GM20431 (cell line): ENCODE data around the gene TSPAN33.
"Not testable (repeated sequence)": the region's sequence is repeated elsewhere in the genome, so short reads cannot be mapped to it uniquely, and the experiment has no call there.

Experiments
- in situ Hi-C: fragments of 300-500 bp; cut with MseI, MboI; formaldehyde crosslinking; loops from one replicate; pipeline ENCODE4 v1.15.0; 2020; ENCODE audit warnings: low sequenced_read_pairs; ENCODE audit not compliant: unreplicated experiment

TSPAN33 gene

DNA sequence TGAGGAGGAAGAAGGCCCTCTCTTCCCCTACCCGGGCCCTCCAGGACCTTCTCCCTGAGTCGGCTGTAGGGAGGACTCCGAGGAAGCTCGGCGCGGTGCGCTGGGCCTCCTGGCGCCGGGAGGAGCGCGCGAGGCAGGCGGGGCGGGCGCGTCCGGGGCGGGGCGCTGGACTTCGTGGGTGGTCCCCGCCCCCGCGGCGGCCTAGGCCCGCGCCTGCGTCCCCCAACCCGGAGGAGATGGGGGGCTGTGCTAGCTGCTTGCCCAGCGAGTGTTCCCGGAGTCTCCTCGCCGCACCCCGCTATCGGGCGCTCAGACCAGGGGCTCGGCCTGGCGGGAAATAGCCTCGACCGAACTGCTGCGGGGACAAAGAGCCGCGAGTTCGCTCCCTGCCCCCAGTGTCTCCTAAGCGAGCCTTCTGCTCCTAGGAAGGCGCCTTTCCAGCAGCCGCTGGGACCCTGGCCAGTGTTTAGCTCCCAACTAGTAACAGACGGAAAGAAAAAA is 24.7 kb downstream of the TSPAN33 start:
- in situ Hi-C loops = no loop called here

DNA sequence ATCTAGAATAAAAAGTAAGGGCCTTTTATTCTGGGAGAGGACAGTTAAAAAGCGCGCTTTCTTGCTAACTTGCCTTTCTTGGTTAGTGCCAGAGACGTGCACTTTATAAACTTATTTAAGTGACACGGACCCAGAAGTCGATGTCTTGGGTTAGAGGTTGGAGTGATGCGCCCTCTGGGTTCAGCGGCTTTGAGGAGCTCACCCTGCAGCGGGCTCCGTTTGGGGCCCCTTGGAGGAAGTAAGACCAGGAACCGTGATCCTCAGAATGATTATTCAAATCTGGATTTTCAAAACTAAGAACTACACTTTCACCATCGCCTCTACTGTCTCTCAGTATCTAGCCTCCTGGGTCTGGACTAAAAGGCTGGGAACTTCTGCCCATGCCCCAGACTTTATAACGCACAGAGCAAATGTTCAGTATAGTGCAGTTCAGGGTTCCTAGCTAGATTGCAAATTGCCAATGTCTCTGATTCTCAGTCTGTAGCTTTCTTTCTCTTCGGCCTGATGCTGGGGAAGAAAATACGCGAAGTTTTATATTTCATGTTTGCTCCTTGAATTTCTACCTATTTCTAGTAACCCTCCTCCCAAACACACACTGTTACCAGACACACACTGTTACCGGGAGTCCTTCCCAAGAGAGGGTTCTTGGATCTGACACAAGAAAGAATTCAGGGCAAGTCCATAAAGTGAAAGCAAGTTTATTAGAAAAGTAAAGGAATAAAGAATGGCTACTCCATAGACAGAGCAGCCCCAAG is 25.4 kb downstream of the TSPAN33 start:
- in situ Hi-C loops = no loop called here

- in situ Hi-C loops = no loop called here
Measured at GRCh38 chr7:129170441-129171021, 26.0 kb downstream of the TSPAN33 start.

DNA sequence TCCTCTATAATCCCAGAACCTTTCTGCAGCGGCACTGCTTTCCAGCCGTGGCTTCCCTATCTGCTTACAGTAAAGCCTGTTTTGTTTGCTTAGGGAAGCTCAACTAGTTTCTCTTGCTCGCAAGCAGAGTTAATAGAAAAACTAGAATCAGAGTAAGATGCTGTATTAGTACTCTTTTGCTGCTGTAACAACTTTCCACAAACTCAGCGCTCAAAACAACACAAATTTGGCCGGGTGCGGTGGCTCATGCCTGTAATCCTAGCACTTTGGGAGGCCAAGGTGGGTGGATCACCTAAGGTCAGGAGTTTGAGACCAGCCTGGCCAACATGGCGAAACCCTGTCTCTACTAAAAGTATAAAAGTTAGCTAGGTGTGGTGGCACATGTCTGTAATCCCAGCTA is 29.4 kb downstream of the TSPAN33 start:
- in situ Hi-C loops = not testable (repeated sequence)

GRCh38 chr7:129176916-129177710 is 32.6 kb downstream of the TSPAN33 start:
- in situ Hi-C loops = no loop called here

- in situ Hi-C loops = no loop called here
Measured at GRCh38 chr7:129184981-129185670, 40.6 kb downstream of the TSPAN33 start.

DNA sequence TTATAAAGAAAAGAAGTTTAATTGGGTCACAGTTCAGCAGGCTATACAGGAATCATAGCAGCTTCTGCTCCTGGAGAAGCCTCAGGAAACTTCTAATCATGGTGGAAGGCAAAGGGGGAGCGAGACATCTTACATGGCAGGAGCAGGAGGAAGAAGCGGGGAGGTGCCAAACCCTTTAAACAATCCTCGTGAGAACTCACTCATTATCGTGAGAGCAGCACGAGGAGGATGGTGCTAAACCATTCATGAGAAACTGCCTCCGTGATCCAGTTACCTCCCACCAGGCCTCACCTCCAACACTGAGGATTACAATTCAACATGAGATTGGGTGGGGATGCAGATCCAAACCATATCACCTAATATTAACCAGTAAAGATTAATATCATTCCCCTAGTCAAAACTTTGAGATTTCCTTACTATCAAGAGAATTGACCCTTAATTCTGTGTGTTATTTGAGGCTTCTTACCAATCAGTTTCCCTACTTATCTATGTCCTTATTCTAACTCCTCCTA is 42.3 kb downstream of the TSPAN33 start:
- in situ Hi-C loops = no loop called here

GRCh38 chr7:129187681-129188371 is 43.3 kb downstream of the TSPAN33 start:
- in situ Hi-C loops = no loop called here

GRCh38 chr7:129188372-129188891 is 43.9 kb downstream of the TSPAN33 start, which contains the start of gene SMO:
Gene SMO (plus strand): TSS chr7:129188633. CDS start chr7:129189152, 519 bp downstream.
- in situ Hi-C loops = no loop called here

DNA sequence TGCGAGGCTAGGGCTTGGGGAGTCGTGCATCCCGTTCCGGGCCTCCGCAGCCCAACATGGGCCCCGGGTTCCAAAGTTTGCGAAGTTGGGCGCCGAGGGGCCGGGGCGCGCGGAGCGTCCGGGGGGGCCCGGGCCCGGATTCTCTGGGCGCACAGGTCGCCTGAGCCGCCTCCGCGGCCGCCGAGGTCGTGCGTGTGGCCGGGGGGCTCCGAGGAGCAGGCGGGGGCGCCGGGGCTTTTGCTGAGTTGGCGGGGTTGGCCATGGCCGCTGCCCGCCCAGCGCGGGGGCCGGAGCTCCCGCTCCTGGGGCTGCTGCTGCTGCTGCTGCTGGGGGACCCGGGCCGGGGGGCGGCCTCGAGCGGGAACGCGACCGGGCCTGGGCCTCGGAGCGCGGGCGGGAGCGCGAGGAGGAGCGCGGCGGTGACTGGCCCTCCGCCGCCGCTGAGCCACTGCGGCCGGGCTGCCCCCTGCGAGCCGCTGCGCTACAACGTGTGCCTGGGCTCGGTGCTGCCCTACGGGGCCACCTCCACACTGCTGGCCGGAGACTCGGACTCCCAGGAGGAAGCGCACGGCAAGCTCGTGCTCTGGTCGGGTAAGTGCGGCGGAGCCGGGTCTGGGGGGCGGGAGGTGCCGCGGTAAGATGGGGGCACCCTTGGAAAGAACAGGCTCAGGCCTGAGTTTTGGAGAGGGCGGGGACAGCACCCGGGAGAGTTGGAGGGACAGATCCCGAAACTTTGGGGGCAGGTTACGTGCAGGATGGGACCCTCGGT is 44.6 kb downstream of the TSPAN33 start:
- in situ Hi-C loops = no loop called here

- in situ Hi-C loops = no loop called here
Measured at GRCh38 chr7:129189661-129190310, 45.3 kb downstream of the TSPAN33 start.

DNA sequence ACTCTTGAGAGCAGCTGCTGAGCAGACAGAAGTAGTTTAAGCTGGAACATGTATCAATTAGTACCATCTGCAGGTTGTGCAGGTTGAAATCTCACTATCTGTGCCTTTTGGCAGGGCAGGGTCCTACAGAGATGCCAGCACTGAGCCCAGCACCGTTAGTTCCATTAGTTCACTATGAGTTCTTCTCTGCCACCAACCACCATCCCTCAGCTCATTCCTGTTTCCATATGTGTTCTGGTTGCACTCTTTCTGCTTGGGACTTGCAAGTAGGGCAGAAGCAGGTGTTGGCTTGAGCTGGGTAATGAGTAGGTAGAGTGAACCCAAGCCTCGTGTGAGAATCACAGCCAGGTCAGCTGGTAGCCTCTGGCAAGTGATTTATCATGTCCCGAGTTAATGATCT is 46.8 kb downstream of the TSPAN33 start:
- in situ Hi-C loops = no loop called here

DNA sequence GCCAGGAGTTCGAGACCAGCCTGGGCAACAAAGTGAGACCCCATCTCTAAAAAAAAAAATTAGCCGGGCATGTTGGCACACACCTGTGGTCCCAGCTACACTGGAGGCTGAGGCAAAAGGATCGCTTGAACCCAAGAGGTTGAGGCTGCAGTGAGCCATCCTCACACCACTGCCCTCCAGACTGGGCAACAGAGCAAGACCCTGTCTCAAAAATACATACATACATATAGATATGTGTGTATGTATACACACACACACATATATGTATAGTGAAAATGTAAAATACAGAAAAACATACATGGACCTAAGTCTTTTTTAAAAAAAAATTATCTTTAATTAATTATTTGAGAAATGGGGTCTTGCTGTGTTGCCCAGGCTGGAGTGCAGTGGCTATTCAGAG is 49.4 kb downstream of the TSPAN33 start:
- in situ Hi-C loops = no loop called here

- in situ Hi-C loops = no loop called here
Measured at GRCh38 chr7:129197771-129198170, 53.3 kb downstream of the TSPAN33 start.

DNA sequence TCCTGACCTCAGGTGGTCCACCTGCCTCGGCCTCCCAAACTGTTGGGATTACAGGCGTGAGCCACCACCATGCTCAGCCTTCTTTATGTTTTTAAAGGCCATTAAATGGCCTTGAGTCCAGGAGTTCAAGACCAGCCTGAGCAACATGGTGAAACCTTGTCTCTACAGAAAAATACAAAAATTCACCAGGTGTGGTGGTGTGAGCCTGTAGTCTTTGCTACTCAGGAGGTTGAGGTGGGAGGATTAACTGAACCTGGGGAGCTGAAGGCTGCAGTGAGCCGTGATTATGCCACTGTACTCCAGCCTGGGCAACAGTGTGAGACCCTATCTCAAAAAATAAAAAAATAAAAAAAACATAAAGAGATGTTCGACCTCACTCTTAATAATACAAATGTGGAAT is 54.9 kb downstream of the TSPAN33 start:
- in situ Hi-C loops = no loop called here

GRCh38 chr7:129202058-129202777 is 57.7 kb downstream of the TSPAN33 start:
- in situ Hi-C loops = no loop called here

GRCh38 chr7:129203050-129203741 is 58.7 kb downstream of the TSPAN33 start:
- in situ Hi-C loops = no loop called here
